ENCODE results near the gene SLC9A9.
"Not testable (repeated sequence)": the region's sequence is repeated elsewhere in the genome, so short reads cannot be mapped to it uniquely, and the experiment has no call there.

The SLC9A9 gene

DNA sequence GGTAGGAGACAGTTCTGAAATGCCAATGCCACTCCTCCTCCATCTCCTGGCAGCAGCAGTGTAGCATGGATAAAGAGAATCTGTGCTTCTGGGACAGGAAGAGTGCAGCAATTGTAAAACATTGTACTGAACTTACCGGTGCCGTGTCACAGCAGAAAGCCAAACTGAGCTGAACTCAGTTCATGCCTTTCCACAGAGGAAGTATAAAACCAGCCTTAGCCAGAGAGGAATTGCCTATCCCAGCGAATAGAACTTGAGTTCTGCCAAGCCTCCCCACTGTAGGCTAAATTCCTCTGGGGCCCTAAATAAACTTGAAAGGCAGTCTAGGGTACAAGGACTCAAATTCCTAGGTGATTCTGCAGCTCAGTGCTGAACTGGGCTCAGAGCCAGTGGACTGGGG is 148.8 kb downstream of the SLC9A9 start:
- in situ Hi-C loops (cut with HindIII; ENCODE audit: low sequenced_read_pairs) = no loop called here

DNA sequence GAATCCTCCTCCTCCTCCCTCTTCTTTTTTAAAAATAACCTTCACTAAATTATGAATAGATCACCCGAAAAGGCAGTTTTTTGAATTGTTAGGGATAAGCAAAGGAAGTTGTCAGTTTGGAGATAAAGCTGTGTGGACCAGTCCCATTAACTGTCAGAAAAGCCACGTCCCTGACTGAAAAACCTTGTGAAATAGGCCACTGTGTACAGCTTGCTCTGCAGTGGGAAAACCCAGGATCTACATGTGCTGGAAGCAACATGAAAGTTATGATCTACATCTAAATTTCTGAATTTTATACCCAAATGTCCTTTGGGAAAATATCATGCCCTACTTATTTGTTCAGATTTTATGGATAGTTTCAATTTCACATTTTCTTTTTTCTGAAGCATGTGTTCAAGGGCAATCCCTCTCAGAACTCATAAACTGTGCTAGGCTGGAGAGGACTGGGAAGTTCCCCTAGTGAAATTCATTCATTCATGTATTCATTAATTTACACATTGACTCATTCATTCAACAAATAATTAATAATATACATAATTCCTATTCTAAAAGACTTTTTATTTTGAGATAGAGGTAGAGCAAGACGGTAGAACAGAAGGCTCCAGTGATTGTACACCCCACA is 149.5 kb downstream of the SLC9A9 start:
- in situ Hi-C loops (cut with HindIII; ENCODE audit: low sequenced_read_pairs) = no loop called here

DNA sequence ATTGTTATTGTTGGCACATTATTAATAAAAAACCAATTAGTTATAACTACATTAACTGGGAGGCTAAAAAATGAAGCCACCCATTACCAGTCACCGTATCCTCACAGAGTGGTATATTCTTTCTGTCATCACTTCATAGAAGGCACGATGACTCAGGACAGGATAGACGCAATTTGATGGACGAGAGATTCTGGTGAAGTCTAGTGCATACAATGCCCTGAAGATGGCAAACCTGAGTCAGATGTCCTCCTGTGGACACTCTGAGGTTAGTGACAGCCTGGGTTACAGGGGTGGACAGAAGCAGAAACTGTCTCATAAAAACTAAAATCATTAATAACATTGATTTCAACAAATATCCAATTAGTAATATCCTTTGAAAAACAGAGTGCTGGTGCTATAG is 150.3 kb downstream of the SLC9A9 start:
- in situ Hi-C loops (cut with HindIII; ENCODE audit: low sequenced_read_pairs) = no loop called here

DNA sequence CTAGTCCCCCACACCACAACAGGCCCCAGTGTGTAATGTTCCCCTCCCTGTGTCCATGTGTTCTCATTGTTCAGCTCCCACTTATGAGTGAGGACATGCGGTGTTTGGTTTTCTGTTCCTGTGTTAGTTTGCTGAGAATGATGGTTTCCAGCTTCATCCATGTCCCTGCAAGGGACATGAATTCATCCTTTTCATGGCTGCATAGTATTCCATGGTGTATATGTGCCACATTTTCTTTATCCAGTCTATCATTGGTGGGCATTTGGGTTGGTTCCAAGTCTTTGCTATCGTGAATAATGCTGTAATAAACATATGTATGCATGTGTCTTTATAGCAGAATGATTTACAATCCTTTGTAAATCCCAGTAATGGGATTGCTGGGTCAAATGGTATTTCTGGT is 152.9 kb downstream of the SLC9A9 start:
- in situ Hi-C loops (cut with HindIII; ENCODE audit: low sequenced_read_pairs) = not testable (repeated sequence)

DNA sequence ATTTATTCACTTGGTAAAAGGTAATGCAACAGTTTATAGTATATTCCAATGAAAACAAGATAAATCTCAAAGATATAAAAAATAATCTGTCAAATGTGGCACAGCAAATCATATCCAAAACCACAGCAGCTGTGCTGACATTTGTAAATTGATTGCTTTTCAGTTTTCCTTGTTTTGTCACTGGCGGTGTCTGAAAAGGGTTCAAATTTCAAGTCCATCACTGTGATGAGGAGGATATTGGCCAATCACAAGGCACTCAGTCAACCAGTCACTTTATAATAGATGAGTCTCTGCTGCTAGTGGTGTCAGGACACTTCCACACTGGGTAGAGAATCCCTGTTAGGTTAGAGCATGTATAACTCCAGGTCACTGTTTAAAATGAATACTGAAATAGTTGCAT is 154.8 kb downstream of the SLC9A9 start:
- in situ Hi-C loops (cut with HindIII; ENCODE audit: low sequenced_read_pairs) = no loop called here

DNA sequence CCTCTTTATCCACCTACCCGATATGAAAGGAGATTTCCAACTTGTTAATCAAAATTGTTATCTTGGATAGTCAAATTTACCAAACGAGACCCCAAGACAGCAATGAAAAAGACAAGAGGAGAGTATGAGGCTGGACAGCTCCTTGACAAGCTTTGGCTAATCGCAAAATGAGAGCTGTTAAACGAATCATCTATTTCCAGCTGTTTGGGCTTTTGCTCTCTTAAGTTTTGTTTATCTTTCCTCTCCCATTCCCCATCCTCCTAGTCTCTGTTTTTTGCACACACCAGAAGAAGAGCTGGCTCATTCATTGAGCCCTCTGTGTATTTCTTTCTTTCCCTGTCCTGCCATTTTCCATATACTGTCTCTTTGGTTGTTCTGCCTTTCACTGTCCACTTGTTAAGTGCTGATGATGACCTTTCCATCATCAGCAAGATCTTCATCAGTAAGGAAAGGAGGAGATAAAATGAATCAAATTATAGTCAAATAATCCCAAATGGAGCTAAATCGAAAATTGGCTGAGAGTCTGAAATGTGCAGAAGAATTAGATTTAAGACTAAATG is 161.6 kb downstream of the SLC9A9 start:
- in situ Hi-C loops (cut with HindIII; ENCODE audit: low sequenced_read_pairs) = no loop called here

DNA sequence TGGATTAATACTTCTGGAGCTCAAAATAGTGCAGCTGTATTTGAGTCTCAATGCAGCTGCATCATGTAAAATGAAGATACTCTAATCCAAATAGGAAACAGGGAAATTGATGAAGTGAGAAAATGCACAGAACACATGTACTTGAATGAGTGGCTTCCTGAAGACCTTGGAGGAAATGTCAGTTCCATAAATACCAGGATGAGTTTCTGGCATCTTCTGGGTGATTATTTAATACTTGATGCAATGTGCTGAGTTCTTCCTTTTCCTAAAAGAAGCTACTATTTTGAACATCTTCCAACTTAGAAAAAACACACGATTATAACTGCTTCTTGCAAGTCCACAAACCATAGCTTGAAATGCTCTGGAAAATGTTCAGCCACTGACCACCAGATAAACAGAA is 162.8 kb downstream of the SLC9A9 start:
- in situ Hi-C loops (cut with HindIII; ENCODE audit: low sequenced_read_pairs) = no loop called here

DNA sequence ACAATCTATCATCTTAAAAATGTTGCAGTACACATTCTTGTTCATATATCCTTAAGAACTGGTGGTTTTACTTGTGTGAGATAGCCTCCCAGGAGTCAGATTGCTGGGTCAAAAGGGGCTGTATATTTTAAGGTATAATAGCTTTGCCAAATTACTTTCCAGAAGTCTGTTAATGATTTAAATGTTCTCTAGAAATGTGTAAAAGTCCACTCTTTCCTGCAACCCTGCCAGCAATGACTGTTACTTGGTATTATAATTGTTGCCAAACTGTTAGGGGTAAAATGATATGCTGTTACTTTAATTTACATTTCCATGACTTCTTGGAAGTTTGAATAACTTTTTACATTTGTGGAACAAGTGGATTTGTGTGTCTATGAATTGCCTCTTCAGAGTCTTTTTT is 170.8 kb downstream of the SLC9A9 start:
- in situ Hi-C loops (cut with HindIII; ENCODE audit: low sequenced_read_pairs) = no loop called here

DNA sequence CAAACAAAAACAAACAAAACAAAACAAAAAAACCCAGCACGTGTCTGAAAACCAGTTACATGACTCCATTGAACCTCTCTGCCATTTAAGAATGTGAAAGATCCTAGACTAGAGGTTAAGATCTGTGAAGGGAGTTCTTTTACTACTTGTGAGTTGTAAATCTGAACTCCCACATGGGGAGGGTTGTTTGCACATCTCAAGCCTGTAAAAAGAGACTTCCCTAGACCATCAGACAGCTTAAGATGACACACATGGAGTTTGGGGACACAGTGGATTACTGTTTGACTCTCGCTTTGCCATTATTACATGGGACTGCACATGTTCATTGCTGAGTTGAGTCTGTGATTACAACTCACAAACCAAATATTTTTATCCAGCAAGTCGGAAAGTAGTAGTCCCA is 171.5 kb downstream of the SLC9A9 start:
- in situ Hi-C loops (cut with HindIII; ENCODE audit: low sequenced_read_pairs) = no loop called here

DNA sequence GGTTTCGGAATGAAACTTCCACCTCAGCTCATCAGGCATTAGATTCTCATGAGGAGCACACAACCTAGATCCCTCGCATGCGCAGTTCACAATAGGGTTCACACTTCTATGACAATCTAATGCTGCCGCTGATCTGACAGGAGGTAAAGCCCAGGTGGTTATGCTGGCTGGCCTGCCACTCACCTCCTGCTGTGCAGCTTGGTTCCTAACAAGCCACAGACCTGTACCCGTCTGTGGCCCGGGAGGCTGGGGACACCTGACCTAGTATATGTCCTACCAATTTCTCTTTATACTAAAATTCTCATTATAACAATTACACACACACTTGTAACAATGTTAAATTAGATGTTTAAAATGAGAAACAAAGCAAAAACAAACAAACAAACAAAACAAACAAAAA is 172.2 kb downstream of the SLC9A9 start:
- in situ Hi-C loops (cut with HindIII; ENCODE audit: low sequenced_read_pairs) = no loop called here

DNA sequence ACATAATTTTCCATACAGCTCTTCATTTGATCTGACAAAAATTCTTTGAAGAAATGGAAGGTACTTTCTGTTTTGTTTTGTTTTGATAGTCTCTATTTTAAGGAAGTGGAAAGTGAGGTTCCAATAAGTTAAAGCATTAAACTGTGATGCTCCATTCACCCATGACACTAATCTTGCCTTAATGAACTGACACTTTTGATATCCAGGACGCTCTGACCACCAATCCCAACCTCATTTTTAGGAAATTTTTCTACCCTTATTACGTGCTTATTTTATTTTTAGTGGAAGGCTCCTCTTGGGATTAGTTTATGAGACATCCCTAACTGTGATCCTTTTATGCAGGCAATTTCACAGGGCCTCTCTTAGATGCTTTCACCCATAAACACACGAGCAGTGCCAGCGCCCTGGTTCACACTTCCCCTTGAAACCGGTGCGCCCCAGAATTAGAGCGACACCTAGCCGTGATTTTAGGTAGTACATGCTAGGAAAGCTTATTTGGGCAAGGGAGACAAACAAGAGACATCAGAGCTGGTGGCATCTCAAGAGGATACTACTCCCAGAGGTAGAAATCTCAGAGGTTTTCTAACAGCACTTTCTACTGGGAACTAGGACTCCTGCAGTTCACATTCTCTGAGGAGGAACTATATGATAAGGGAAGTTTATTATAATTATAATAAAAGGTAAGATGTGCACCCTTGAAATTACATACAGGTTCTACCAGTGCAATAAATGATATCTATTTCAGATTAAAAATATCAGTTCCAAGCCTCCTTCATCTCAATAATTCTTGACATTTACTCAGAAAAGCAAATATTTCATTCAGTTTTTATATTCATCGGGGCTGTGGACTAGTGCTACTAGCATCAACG is 173.9 kb downstream of the SLC9A9 start:
- in situ Hi-C loops (cut with HindIII; ENCODE audit: low sequenced_read_pairs) = no loop called here

DNA sequence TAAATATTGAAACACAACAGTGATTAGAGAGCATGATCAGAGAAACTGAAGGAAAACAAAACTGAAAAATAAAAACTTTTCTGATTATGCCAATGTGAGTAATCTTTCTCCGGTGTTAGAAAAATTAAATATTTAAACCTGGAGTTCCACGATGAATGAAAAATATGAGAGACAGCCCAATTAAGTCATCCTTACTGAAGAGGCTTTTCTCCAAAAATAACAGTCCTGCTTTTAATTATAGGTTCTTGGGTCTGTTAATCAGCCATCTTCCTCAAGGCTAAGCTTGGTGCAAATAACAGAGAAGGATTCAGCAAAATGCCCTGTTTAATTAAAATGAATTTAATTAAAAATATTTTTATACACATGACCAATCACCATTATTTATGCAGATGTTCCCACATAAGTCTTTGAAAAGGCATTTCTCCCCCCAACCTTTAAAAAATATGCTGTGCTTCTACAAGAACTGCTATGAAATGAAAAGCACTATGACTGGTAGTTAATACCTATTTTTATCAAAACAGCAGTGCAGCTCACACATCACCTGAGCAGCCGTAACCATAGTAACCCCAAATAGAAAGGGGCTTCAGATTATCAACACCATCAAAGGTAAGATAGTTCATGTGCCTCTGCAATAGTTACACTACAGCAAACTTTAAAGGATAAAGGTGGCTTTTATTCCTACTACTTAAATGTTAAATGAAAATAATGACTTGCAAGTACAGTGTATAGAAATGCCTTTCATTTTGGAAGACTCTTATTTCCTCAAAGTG is 175.7 kb downstream of the SLC9A9 start:
- in situ Hi-C loops (cut with HindIII; ENCODE audit: low sequenced_read_pairs) = no loop called here

DNA sequence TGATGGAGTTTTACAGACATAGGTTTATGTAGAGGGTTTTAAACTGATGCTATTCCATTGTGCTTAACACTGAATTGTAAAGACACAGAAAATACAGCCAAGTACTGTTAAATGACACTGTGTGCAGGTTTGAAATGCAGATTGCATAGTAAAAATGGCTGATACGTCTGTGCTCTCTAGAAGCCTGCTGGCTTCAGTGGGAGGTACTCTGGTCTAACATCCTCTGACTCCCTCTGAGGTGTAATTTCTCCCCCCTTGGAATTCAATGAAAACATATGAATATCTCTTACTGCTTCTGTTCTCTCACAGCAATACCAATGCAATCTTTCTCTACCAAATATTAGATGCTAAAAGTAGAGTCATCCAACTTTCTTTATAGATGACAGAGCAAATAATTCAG is 176.6 kb downstream of the SLC9A9 start:
- in situ Hi-C loops (cut with HindIII; ENCODE audit: low sequenced_read_pairs) = no loop called here

DNA sequence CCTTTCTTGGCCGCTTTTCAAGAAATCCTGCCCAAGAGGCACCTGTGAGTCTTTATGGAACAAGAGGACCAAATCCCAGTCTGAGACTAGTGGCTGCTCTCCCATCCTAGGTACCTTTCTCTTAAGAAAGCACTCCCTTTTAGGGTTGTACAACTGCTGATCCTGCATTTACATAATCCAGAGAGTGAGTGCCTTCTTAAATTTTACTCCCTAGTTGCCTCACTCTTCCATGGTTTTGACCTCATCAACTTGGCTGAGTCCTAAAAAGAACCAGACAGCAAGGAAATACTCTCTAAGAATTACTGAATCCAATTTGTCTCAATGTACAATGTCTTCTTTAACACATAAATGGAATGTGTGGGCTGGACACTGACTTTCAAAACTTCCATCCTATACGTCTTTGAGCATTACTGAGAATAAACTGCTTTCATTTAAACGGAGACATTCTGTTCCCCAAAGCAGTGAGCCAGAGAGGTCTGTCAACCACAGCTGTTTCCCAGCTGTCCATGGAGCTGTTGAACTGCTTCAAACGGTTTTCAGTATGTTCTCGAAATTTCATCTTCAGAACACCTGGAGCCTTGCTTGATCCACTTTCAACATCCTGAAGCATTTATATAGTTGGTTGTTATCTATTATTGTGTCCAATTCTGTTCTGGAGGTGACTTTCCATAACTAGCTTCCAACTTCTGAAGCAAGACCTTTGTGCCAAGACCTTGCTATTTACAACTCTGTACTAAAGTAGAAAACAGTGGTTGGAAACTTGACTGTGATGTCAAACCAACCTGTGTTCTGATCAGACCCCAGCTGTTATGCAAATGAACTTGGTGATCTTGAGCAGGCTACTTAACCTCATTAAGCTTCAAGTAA is 179.1 kb downstream of the SLC9A9 start:
- in situ Hi-C loops (cut with HindIII; ENCODE audit: low sequenced_read_pairs) = no loop called here

DNA sequence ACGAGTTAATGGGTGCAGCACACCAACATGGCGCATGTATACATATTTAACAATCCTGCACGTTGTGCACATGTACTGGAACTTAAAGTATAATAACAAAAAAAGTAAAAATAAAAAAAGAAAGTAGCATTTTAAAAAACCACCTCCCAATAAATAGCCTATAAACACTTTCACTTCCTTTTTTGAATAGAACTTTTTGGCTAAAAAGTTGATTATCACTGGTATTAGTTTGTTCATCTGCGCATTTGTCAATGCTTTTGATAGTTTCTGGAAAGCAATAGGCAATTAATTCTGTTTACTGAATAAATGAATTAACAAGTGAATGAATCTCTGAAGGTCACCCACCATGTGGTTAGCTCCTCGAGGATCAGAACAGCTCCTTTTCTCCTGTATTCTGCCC is 179.9 kb downstream of the SLC9A9 start:
- in situ Hi-C loops (cut with HindIII; ENCODE audit: low sequenced_read_pairs) = no loop called here

DNA sequence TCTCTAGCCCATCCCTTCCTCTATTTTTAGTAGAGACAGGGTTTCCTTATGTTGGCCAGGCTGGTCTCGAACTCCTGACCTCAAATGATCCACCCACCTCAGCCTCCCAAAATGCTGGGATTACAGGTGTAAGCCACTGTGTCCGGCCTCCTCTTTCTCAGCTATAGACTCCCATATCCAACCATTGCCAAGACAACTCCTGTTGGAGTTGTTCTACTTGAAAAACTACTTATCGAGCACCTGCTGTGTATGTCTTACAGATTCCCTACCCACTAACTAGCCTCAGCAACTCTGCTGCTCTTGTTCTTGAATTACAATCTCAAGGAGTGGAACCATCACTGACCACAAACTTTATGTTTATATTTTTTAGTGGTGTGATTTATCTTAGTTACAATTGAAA is 186.6 kb downstream of the SLC9A9 start:
- in situ Hi-C loops (cut with HindIII; ENCODE audit: low sequenced_read_pairs) = no loop called here

DNA sequence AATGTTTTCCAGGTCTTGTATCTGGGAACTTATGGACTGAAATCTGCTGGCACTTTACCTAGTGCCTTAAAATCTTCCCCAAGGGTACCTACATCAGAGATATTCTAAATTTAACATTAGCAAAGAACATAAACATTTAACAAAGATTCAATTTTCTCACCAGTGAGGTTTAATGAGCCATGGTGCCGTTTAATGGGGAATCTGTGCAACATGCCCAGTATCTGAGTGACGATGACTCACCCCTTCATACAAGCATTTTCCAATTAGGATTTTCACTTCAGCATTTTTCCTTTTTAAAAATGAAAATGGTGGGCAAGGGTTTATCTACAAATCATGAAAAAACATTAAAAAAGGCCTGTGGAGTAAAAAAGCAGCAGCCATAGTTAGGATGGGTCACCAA is 189.4 kb downstream of the SLC9A9 start:
- in situ Hi-C loops (cut with HindIII; ENCODE audit: low sequenced_read_pairs) = no loop called here

DNA sequence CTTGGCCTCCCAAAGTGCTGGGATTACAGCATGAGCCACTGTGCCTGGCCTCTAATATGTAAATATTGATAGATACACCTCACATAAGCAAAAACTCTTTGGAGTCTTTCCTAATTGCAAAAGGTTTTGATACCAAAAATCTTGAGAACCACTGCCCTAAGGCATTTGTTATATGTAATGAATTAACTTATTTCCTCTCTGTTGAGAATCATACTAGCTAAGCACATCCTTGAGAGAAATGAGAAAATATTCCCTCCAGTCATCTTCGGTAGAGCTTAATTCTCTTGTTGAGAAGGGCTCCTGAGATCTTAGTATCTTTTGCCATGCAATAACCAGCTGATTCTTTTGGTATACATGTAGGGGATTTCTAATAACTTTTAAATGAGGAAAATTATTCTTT is 190.2 kb downstream of the SLC9A9 start:
- in situ Hi-C loops (cut with HindIII; ENCODE audit: low sequenced_read_pairs) = no loop called here

DNA sequence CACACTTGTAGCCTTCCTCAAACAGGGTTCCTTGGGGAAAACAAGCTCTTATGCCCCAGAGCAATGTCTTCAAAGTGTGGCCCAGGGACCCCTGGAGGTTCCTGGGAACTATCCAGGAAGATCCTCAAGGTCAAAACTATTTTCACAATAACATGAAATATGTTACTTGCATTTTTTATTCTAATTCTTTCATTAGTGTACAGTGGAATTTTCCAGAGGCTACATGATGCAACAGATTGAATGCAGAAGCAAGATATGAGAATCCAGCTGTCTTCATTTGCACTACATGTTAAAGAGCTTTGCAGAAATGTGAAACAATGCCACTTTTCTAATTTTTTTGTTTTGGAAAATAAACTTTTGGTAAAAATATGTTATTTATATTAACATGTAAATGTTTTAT is 190.9 kb downstream of the SLC9A9 start:
- in situ Hi-C loops (cut with HindIII; ENCODE audit: low sequenced_read_pairs) = no loop called here

DNA sequence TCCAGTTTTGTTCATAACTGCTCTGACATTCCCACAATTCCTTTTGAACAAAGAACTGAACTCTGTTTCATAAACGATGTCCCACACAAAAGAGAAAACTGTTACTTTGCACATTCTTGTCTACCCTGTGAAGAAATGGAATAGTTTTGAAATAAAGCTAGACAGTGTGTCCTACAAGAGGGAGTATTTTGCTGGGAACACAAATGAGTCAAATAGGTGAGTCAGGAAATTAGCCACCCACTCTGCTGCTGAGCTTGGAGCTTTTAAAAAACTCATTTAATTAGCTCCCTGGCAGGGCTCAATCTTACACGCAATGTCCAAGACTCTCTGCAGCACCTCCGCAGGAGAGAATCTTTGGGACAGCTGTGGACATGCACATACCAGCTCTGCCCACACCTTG is 193.4 kb downstream of the SLC9A9 start:
- in situ Hi-C loops (cut with HindIII; ENCODE audit: low sequenced_read_pairs) = no loop called here

DNA sequence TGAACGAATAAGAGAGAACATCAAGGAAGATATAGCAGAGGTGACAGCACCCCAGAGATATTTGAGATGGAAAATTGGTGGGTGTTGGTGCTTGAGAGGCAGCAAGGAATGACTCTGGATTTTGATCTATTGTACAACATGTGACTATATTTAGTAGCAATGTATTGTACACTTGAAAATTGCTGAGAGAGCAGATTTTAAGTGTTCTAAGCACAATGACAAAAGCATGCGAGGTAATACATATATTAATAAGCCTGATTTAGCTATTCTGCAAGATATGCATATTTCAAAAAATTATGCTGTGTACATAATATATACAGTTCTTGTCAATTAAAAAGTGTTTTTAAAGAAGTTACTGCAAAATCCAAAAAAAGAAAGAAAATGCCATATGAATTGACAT is 194.3 kb downstream of the SLC9A9 start:
- in situ Hi-C loops (cut with HindIII; ENCODE audit: low sequenced_read_pairs) = no loop called here
